Activated B cell treated with CpG ODN at 0.5 μM for 24 hours (primary cell): ENCODE results near the gene ITGB8. TPM values are rescaled to one million over a fixed set of nuclear protein-coding genes. Genes with fewer than 3 reads are reported as not detected.
"Not testable (repeated sequence)": the region's sequence is repeated elsewhere in the genome, so short reads cannot be mapped to it uniquely, and the experiment has no call there.

Source experiments
- ATAC-seq: fragments of 200-7000 bp; cut with Tn5 transposase; one replicate; pipeline ENCODE4 v1.10.0; 2021; ENCODE audit warnings: low read depth, mild to moderate bottlenecking, moderate library complexity
- CTCF ChIA-PET: fragments of 350-600 bp; sonication (Branson Sonifier 250); formaldehyde crosslinking; loops from one replicate; lab custom pipeline; 2021; ENCODE audit warnings: antibody characterized with exemption; lab: Charles Lee
- POLR2A ChIA-PET: fragments of 350-600 bp; sonication (Branson Sonifier 250); formaldehyde crosslinking; loops from one replicate; lab custom pipeline; 2021; ENCODE audit warnings: antibody characterized with exemption; lab: Charles Lee
- DNase-seq: peaks from one replicate; pipeline ENCODE4 v3.0.0; 2022
- H3K27ac Mint-ChIP-seq: one replicate; pipeline ENCODE4 v1.8.0; 2020; ENCODE audit warnings: mixed read lengths
- H3K27me3 Mint-ChIP-seq: one replicate; pipeline ENCODE4 v1.8.0; 2021; ENCODE audit warnings: mixed read lengths
- H3K36me3 Mint-ChIP-seq: one replicate; pipeline ENCODE4 v1.8.0; 2021; ENCODE audit warnings: low read depth, mixed read lengths
- H3K4me1 Mint-ChIP-seq: one replicate; pipeline ENCODE4 v1.8.0; 2021; ENCODE audit warnings: mixed read lengths
- H3K4me3 Mint-ChIP-seq: one replicate; pipeline ENCODE4 v1.8.0; 2020; ENCODE audit warnings: mild to moderate bottlenecking, mixed read lengths
- H3K9me3 Mint-ChIP-seq: one replicate; pipeline ENCODE4 v1.8.0; 2020; ENCODE audit warnings: mixed read lengths
- intact Hi-C: fragments of 100-400 bp; cut with micrococcal nuclease; formaldehyde crosslinking; loops from one replicate; pipeline ENCODE4 v1.15.1; 2024
- total RNA-seq: library from RNA; stranded (reverse); gene quantifications from 2 replicates; pipeline ENCODE4 v1.2.3, GENCODE V29; 2022
- TF ChIP-seq, protein P1 (sequence below): fragments of 200-600 bp; IDR thresholded peaks from one replicate; pipeline ENCODE4 v1.8.0; 2022; ENCODE audit warnings: antibody characterized with exemption, mild to moderate bottlenecking

The ITGB8 gene
- total RNA-seq, 1 donor from 2014 or later = 0.75 TPM

GRCh38 chr7:20301311-20301939 is 29.3 kb upstream of the ITGB8 start:
- no peak for ATAC-seq
- intact Hi-C loops = no loop called here
- H3K4me3 Mint-ChIP-seq = peak overlapping the region; percentile 28
- H3K4me1 Mint-ChIP-seq = peaks cover 58% of the 10 kb centered on the region
- H3K27ac Mint-ChIP-seq = peak overlapping the region; percentile 61
- H3K27me3 Mint-ChIP-seq = no peaks in the 10 kb centered on the region
- CTCF ChIA-PET = interaction anchor here (0.6 to 2.5 kb wide), 3 partner anchors 10 to 318 kb away, joined by 3 to 8 read pairs (median 8); no protein-coding TSS in a partner anchor
- POLR2A ChIA-PET = no interaction called here
- DNase-seq = no peak
- H3K36me3 Mint-ChIP-seq = no peaks in the 10 kb centered on the region
- H3K9me3 Mint-ChIP-seq = no peaks in the 10 kb centered on the region
- TF ChIP-seq, protein P1, sequence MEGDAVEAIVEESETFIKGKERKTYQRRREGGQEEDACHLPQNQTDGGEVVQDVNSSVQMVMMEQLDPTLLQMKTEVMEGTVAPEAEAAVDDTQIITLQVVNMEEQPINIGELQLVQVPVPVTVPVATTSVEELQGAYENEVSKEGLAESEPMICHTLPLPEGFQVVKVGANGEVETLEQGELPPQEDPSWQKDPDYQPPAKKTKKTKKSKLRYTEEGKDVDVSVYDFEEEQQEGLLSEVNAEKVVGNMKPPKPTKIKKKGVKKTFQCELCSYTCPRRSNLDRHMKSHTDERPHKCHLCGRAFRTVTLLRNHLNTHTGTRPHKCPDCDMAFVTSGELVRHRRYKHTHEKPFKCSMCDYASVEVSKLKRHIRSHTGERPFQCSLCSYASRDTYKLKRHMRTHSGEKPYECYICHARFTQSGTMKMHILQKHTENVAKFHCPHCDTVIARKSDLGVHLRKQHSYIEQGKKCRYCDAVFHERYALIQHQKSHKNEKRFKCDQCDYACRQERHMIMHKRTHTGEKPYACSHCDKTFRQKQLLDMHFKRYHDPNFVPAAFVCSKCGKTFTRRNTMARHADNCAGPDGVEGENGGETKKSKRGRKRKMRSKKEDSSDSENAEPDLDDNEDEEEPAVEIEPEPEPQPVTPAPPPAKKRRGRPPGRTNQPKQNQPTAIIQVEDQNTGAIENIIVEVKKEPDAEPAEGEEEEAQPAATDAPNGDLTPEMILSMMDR = no peak

DNA sequence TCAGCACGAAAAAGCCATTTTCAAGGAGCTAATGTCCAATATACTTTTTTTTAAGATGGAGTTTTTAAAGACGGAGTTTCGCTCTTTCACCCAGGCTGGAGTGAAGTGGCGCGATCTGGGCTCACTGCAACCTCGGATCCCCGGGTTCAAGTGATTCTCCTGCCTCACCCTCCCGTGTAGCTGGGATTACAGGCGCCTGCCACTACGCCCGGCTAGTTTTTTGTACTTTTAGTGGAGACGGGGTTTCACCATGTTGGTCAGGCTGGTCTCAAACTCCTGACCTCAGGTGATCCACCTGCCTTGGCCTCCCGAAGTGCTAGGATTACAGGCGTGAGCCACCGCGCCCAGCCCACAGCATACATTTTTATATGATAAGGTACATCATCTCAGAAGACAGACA is 28.4 kb upstream of the ITGB8 start:
- ATAC-seq, H3K27me3 Mint-ChIP-seq, DNase-seq, H3K9me3 Mint-ChIP-seq, H3K36me3 Mint-ChIP-seq, intact Hi-C loops, H3K4me3 Mint-ChIP-seq, POLR2A ChIA-PET: not testable (repeated sequence)
- H3K27ac Mint-ChIP-seq = peak overlapping the region; percentile 7
- CTCF ChIA-PET = interaction anchor here (0.6 kb wide), 1 partner anchor 319 kb away, joined by 3 read pairs; no protein-coding TSS in a partner anchor
- H3K4me1 Mint-ChIP-seq = peaks cover 66% of the 10 kb centered on the region

- intact Hi-C loops = no loop called here
- ATAC-seq = no peak
- H3K27me3 Mint-ChIP-seq = no peaks in the 10 kb centered on the region
- no peak overlapping the region for H3K4me3 Mint-ChIP-seq
- ChIA-PET POLR2A (no interaction called here), CTCF (no interaction called here)
- no peak for DNase-seq
- H3K36me3 Mint-ChIP-seq = no peaks in the 10 kb centered on the region
- H3K9me3 Mint-ChIP-seq = no peaks in the 10 kb centered on the region
- H3K27ac Mint-ChIP-seq = peak overlapping the region; percentile 7
- TF ChIP-seq, protein P1 = no peak
- H3K4me1 Mint-ChIP-seq = peaks cover 61% of the 10 kb centered on the region
Observed at GRCh38 chr7:20302891-20303290, 27.8 kb upstream of the ITGB8 start.

- ChIA-PET CTCF (interaction anchor here (0.9 kb wide), 1 partner anchor 9 kb away, joined by 3 read pairs; no protein-coding TSS in a partner anchor), POLR2A (no interaction called here)
- H3K9me3 Mint-ChIP-seq = no peaks in the 10 kb centered on the region
- H3K27ac Mint-ChIP-seq = no peak overlapping the region
- H3K27me3 Mint-ChIP-seq = no peaks in the 10 kb centered on the region
- no peaks in the 10 kb centered on the region for H3K36me3 Mint-ChIP-seq
- intact Hi-C loops = no loop called here
- H3K4me1 Mint-ChIP-seq = peaks cover 47% of the 10 kb centered on the region
- TF ChIP-seq, protein P1 = no peak
- DNase-seq (no peak), ATAC-seq (no peak)
- H3K4me3 Mint-ChIP-seq = no peak overlapping the region
Observed at GRCh38 chr7:20304366-20304765, 26.3 kb upstream of the ITGB8 start.

GRCh38 chr7:20305726-20306125 is 25.0 kb upstream of the ITGB8 start:
- POLR2A ChIA-PET = interaction anchor here (0.9 to 1.0 kb wide), 2 partner anchors 9 to 85 kb away, joined by 3 to 4 read pairs; no protein-coding TSS in a partner anchor
- CTCF ChIA-PET = interaction anchor here (0.7 to 1.5 kb wide), 3 partner anchors 90 to 146 kb away, joined by 3 to 5 read pairs (median 4); no protein-coding TSS in a partner anchor

More at GRCh38 chr7:20305726-20306125, 25.0 kb upstream of the ITGB8 start:
- Mint-ChIP-seq H3K4me1 (peaks cover 34% of the 10 kb centered on the region), H3K36me3 (no peaks in the 10 kb centered on the region), H3K4me3 (no peak overlapping the region), H3K27me3 (no peaks in the 10 kb centered on the region), H3K27ac (peak overlapping the region; percentile 51), H3K9me3 (no peaks in the 10 kb centered on the region)
- DNase-seq (no peak), ATAC-seq (no peak)
- intact Hi-C loops = no loop called here
- TF ChIP-seq, protein P1 = no peak
